Breast epithelium (tissue), 3 donors: ENCODE results near the gene MIEN1.

ENCODE experiments used
- CTCF ChIP-seq, 3 donors: fragments of 450-650 bp; IDR thresholded peaks; one replicate each; pipeline ENCODE4 v1.5.1; 2016 to 2017; ENCODE audit warnings: antibody characterized with exemption in 3 of 3, mild to moderate bottlenecking in 3 of 3, moderate library complexity in 3 of 3
- POLR2A ChIP-seq: fragments of 450-650 bp; IDR thresholded peaks from one replicate; pipeline ENCODE4 v1.6.1; 2016; ENCODE audit warnings: antibody characterized with exemption, mild to moderate bottlenecking, moderate library complexity

- no peak for TF ChIP-seq CTCF (IDR thresholded peaks at IDR 0.05)
- TF ChIP-seq POLR2A, result no peak
Measured at GRCh38 chr17:39739885-39740356, 9.6 kb upstream of the MIEN1 start.
